Measurements from ENCODE around the gene MSRB3.

MSRB3 gene

GRCh38 chr12:65355461-65355860, 77.0 kb downstream of the MSRB3 start:
- TF ChIP-seq CTCF (IDR thresholded peaks at IDR 0.05; ENCODE audit: low read depth, low read length, missing control alignments): no peak
- H3K27me3 ChIP-seq (replicated peaks): no peaks in the 10 kb centered on the region
- no peak overlapping the region for H3K27ac ChIP-seq
- no peaks in the 10 kb centered on the region for H3K36me3 ChIP-seq (replicated peaks)
- in situ Hi-C loops (cut with HindIII; ENCODE audit: low pct_ligation_motif_present, low sequenced_read_pairs): no loop called here
- H3K4me3 ChIP-seq (ENCODE audit: low read depth, low read length): no peak overlapping the region
- no peak for DNase-seq

GRCh38 chr12:65362234-65363031, 84.0 kb downstream of the MSRB3 start:
- Histone ChIP-seq H3K4me3 (ENCODE audit: low read depth, low read length) (no peak overlapping the region), H3K27me3 (replicated peaks) (no peaks in the 10 kb centered on the region), H3K36me3 (replicated peaks) (no peaks in the 10 kb centered on the region), H3K27ac (no peak overlapping the region)
- in situ Hi-C loops (cut with HindIII; ENCODE audit: low pct_ligation_motif_present, low sequenced_read_pairs): no loop called here
- no peak for DNase-seq
- no peak for TF ChIP-seq CTCF (IDR thresholded peaks at IDR 0.05; ENCODE audit: low read depth, low read length, missing control alignments)

DNA sequence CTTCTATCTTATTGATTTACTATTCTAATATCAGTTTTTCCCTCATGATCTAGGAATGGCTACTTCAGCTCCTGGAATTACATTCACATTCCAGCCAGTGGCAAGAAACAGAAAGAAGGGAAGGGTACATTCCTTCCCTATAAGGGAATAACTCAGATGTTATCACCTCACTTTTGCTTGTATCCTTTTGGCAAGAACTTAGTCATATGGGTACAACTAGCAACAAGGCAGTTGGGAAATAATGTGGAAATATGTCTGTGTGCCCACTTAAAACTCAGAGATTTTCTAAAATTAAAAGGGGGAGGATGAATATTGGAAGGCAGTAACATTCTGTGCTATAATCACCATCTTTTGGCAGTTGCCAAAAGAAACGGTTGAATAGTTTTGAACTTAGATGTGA, 85.6 kb downstream of the MSRB3 start:
- Histone ChIP-seq H3K27ac (no peak overlapping the region), H3K4me3 (ENCODE audit: low read depth, low read length) (no peak overlapping the region), H3K36me3 (replicated peaks) (no peaks in the 10 kb centered on the region), H3K27me3 (replicated peaks) (no peaks in the 10 kb centered on the region)
- no peak for TF ChIP-seq CTCF (IDR thresholded peaks at IDR 0.05; ENCODE audit: low read depth, low read length, missing control alignments)
- in situ Hi-C loops (cut with HindIII; ENCODE audit: low pct_ligation_motif_present, low sequenced_read_pairs): no loop called here
- no peak for DNase-seq

DNA sequence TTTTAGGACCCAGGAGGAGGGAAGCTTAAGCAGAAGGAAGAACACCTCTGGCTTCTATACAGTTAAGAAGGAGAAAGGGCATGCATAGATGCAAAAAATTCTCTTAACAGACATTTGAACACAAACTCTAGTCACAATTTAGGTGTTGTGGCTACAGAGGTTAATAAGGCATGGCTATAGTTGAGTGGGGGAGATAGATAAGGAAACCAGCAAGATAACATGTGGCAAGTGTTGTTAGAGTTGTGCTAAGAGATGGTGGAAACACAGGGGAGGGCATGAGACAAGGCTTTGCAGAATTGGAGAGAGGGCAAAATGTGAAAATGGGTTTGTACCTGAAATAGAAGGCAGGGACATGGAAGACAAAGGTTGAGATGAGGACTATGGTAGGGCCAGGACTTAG, 88.9 kb downstream of the MSRB3 start:
- TF ChIP-seq CTCF (IDR thresholded peaks at IDR 0.05; ENCODE audit: low read depth, low read length, missing control alignments): no peak
- no peak for DNase-seq
- Histone ChIP-seq H3K4me3 (ENCODE audit: low read depth, low read length) (no peak overlapping the region), H3K36me3 (replicated peaks) (no peaks in the 10 kb centered on the region), H3K27ac (no peak overlapping the region), H3K27me3 (replicated peaks) (no peaks in the 10 kb centered on the region)
- in situ Hi-C loops (cut with HindIII; ENCODE audit: low pct_ligation_motif_present, low sequenced_read_pairs): no loop called here

DNA sequence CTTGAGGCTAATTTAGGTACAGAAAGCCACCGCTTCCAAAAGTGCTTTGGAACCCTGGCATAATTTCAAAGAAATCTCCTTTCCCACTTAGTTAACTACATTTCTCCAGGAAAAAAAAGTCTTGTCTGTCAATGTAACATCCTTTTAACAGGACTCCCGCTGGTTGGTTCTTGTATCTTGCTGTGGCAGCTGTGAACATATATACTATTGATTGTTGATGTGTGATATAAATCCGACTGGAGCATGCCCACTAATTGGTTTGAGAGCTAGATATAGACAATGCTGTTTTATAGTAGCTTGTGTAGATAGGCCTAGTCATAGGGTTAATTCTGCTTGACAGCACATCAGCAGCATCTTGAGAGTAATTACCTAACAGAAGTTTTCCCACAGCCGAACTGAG, 89.6 kb downstream of the MSRB3 start:
- no peak for DNase-seq
- no peak overlapping the region for H3K27ac ChIP-seq
- H3K36me3 ChIP-seq (replicated peaks): no peaks in the 10 kb centered on the region
- H3K4me3 ChIP-seq (ENCODE audit: low read depth, low read length): no peak overlapping the region
- in situ Hi-C loops (cut with HindIII; ENCODE audit: low pct_ligation_motif_present, low sequenced_read_pairs): no loop called here
- H3K27me3 ChIP-seq (replicated peaks): no peaks in the 10 kb centered on the region
- TF ChIP-seq CTCF (IDR thresholded peaks at IDR 0.05; ENCODE audit: low read depth, low read length, missing control alignments): no peak

DNA sequence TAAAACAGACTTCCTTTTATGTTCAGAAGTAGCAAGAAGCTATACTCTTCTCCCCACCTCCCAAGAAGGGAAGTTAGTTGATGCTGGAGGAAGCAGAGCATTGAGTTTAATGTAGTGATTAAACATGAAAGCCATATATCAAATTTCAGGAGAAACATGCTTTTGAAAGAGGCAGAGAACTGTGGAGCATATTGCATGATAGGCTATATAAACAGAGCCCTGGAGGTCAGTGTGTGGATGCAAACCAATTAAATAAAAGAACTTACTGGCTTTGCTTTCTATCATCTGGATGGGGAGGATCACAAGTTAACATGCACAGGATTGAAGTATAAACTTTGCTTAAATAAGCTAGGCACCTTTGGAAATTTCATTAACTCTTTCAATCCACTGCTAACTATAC, 94.1 kb downstream of the MSRB3 start:
- in situ Hi-C loops (cut with HindIII; ENCODE audit: low pct_ligation_motif_present, low sequenced_read_pairs): no loop called here
- DNase-seq: no peak
- no peak overlapping the region for H3K27ac ChIP-seq
- H3K4me3 ChIP-seq (ENCODE audit: low read depth, low read length): no peak overlapping the region
- H3K36me3 ChIP-seq (replicated peaks): no peaks in the 10 kb centered on the region
- H3K27me3 ChIP-seq (replicated peaks): no peaks in the 10 kb centered on the region
- TF ChIP-seq CTCF (IDR thresholded peaks at IDR 0.05; ENCODE audit: low read depth, low read length, missing control alignments): no peak

Measured in brain microvascular endothelial cell (primary cell).